Measurements from ENCODE around the gene KCNMA1. TPM values are rescaled to one million over a fixed set of nuclear protein-coding genes. Genes with fewer than 3 reads are reported as not detected.

KCNMA1 gene
- total RNA-seq, 1 donor from 2014 or later: 95.5 TPM

GRCh38 chr10:77231884-77232610, 405.6 kb downstream of the KCNMA1 start:
- Mint-ChIP-seq H3K4me3 (ENCODE audit: unreplicated experiment) (no peak overlapping the region), H3K9me3 (ENCODE audit: unreplicated experiment) (peaks cover 3% of the 10 kb centered on the region), H3K36me3 (ENCODE audit: unreplicated experiment) (peaks cover 3% of the 10 kb centered on the region), H3K4me1 (ENCODE audit: unreplicated experiment) (peaks cover 36% of the 10 kb centered on the region), H3K27me3 (ENCODE audit: unreplicated experiment) (no peaks in the 10 kb centered on the region), H3K27ac (ENCODE audit: unreplicated experiment) (no peak overlapping the region)
- no peak for TF ChIP-seq CTCF (IDR thresholded peaks at IDR 0.05)
- DNase-seq (ENCODE audit: extremely low spot score, unreplicated experiment): no peak

GRCh38 chr10:77231375-77231774, 406.2 kb downstream of the KCNMA1 start:
- no peak for TF ChIP-seq CTCF (IDR thresholded peaks at IDR 0.05)
- H3K4me1 Mint-ChIP-seq (ENCODE audit: unreplicated experiment): peaks cover 37% of the 10 kb centered on the region

GRCh38 chr10:77230194-77230593, 407.4 kb downstream of the KCNMA1 start:
- Mint-ChIP-seq H3K27ac (ENCODE audit: unreplicated experiment) (peak overlapping the region; percentile 80), H3K9me3 (ENCODE audit: unreplicated experiment) (peaks cover 3% of the 10 kb centered on the region), H3K4me1 (ENCODE audit: unreplicated experiment) (peaks cover 43% of the 10 kb centered on the region), H3K27me3 (ENCODE audit: unreplicated experiment) (no peaks in the 10 kb centered on the region), H3K36me3 (ENCODE audit: unreplicated experiment) (peaks cover 5% of the 10 kb centered on the region), H3K4me3 (ENCODE audit: unreplicated experiment) (peak overlapping the region; percentile 5)
- no peak for DNase-seq (ENCODE audit: extremely low spot score, unreplicated experiment)
- TF ChIP-seq CTCF (IDR thresholded peaks at IDR 0.05): no peak

More at GRCh38 chr10:77231375-77231774, 406.2 kb downstream of the KCNMA1 start:
- H3K27ac Mint-ChIP-seq (ENCODE audit: unreplicated experiment): peak overlapping the region; percentile 3
- peaks cover 3% of the 10 kb centered on the region for H3K36me3 Mint-ChIP-seq (ENCODE audit: unreplicated experiment)
- no peaks in the 10 kb centered on the region for H3K27me3 Mint-ChIP-seq (ENCODE audit: unreplicated experiment)
- no peak overlapping the region for H3K4me3 Mint-ChIP-seq (ENCODE audit: unreplicated experiment)
- peaks cover 3% of the 10 kb centered on the region for H3K9me3 Mint-ChIP-seq (ENCODE audit: unreplicated experiment)
- DNase-seq (ENCODE audit: extremely low spot score, unreplicated experiment): no peak

- peak overlapping the region; percentile 80 for H3K27ac Mint-ChIP-seq (ENCODE audit: unreplicated experiment)
- peaks cover 3% of the 10 kb centered on the region for H3K9me3 Mint-ChIP-seq (ENCODE audit: unreplicated experiment)
- no peak for DNase-seq (ENCODE audit: extremely low spot score, unreplicated experiment)
- no peak overlapping the region for H3K4me3 Mint-ChIP-seq (ENCODE audit: unreplicated experiment)
- no peaks in the 10 kb centered on the region for H3K27me3 Mint-ChIP-seq (ENCODE audit: unreplicated experiment)
- peaks cover 41% of the 10 kb centered on the region for H3K4me1 Mint-ChIP-seq (ENCODE audit: unreplicated experiment)
- no peak for TF ChIP-seq CTCF (IDR thresholded peaks at IDR 0.05)
- H3K36me3 Mint-ChIP-seq (ENCODE audit: unreplicated experiment): peaks cover 5% of the 10 kb centered on the region
Measured at GRCh38 chr10:77229704-77230103, 407.9 kb downstream of the KCNMA1 start.

GRCh38 chr10:77228559-77228958, 409.0 kb downstream of the KCNMA1 start:
- peaks cover 3% of the 10 kb centered on the region for H3K9me3 Mint-ChIP-seq (ENCODE audit: unreplicated experiment)
- H3K4me1 Mint-ChIP-seq (ENCODE audit: unreplicated experiment): peaks cover 46% of the 10 kb centered on the region
- H3K27me3 Mint-ChIP-seq (ENCODE audit: unreplicated experiment): no peaks in the 10 kb centered on the region
- H3K27ac Mint-ChIP-seq (ENCODE audit: unreplicated experiment): no peak overlapping the region
- H3K4me3 Mint-ChIP-seq (ENCODE audit: unreplicated experiment): no peak overlapping the region
- H3K36me3 Mint-ChIP-seq (ENCODE audit: unreplicated experiment): peaks cover 3% of the 10 kb centered on the region
- DNase-seq (ENCODE audit: extremely low spot score, unreplicated experiment): no peak
- TF ChIP-seq CTCF (IDR thresholded peaks at IDR 0.05): no peak

Measured in osteocyte (in vitro differentiated cells).